ENCODE results near the gene AMY2B. TPM values are rescaled to one million over a fixed set of nuclear protein-coding genes. Genes with fewer than 3 reads are reported as not detected.

Gene AMY2B
- total RNA-seq, result 0.66 and 1.9 TPM in 2 replicates

GRCh38 chr1:103571289-103571688 is at the start of gene AMY2B:
AMY2B (plus strand) TSS chr1:103571589; CDS start chr1:103571603, 14 bp downstream.

GRCh38 chr1:103525607-103526507 is 45.5 kb upstream of the AMY2B start, which contains the start of gene RNPC3:
RNPC3 (plus strand) TSS chr1:103525699; CDS start chr1:103526071, 372 bp downstream.

GRCh38 chr1:103616994-103617477 is 45.6 kb downstream of the AMY2B start, which contains the start of gene AMY2A:
AMY2A (plus strand) TSS chr1:103617427; CDS start chr1:103617441, 14 bp downstream.

Other genes with a start within 250 kb of the AMY2B start
- 9.4 and 10.5 TPM in 2 replicates for gene RNPC3, start 45.9 kb upstream of the AMY2B start, total RNA-seq
- not detected in 2 replicates for gene AMY2A, start 45.8 kb downstream of the AMY2B start, total RNA-seq
- not detected in 2 replicates for gene AMY1A, start 84.2 kb downstream of the AMY2B start, total RNA-seq
- gene AMY1B, start 124.6 kb downstream of the AMY2B start, total RNA-seq, result not detected in 2 replicates
- gene AMY1C, start 178.3 kb downstream of the AMY2B start, total RNA-seq, result not detected in 2 replicates